ENCODE results near the gene ACSF3.

DNA sequence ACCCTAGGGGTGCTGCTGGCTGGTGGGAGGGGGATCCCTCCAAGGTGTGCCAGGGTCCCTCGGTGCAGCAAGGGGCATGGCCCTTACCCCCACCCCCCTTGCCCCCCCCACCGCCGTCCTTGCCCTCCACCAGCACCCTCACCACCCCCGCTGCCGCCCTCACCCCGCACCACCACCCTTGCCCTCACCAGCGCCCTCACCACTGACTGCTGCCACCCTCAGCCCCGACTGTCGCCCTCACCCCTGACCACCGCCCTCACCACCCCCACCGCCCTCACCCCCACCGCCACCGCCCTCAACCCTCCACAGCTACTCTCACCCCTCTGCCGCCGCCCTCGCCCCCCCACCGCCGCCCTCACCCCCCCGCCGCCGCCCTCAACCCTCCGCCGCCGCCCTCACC is 23.1 kb upstream of the ACSF3 start:
- TF ChIP-seq, protein P1, sequence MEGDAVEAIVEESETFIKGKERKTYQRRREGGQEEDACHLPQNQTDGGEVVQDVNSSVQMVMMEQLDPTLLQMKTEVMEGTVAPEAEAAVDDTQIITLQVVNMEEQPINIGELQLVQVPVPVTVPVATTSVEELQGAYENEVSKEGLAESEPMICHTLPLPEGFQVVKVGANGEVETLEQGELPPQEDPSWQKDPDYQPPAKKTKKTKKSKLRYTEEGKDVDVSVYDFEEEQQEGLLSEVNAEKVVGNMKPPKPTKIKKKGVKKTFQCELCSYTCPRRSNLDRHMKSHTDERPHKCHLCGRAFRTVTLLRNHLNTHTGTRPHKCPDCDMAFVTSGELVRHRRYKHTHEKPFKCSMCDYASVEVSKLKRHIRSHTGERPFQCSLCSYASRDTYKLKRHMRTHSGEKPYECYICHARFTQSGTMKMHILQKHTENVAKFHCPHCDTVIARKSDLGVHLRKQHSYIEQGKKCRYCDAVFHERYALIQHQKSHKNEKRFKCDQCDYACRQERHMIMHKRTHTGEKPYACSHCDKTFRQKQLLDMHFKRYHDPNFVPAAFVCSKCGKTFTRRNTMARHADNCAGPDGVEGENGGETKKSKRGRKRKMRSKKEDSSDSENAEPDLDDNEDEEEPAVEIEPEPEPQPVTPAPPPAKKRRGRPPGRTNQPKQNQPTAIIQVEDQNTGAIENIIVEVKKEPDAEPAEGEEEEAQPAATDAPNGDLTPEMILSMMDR (IDR thresholded peaks at IDR 0.05; ENCODE audit: low read length), result no peak
- no peak for TF ChIP-seq EZH2 (IDR thresholded peaks at IDR 0.05; ENCODE audit: borderline replicate concordance, low read length)

Data from OCI-LY1 (cell line).